HL-60 (cell line): ENCODE measurements around the gene RBM10.

Experiments
- CTCF ChIP-seq: IDR thresholded peaks from one replicate; pipeline ENCODE4 v1.5.1; 2011; ENCODE audit warnings: low read length, control low read depth, inconsistent platforms; ENCODE audit not compliant: insufficient read depth
- REST ChIP-seq: IDR thresholded peaks from 2 replicates; pipeline ENCODE4 v1.6.1; 2012; ENCODE audit warnings: low read depth; ENCODE audit not compliant: insufficient replicate concordance

GRCh38 chrX:47200385-47201150, 55.5 kb downstream of the RBM10 start:
- TF ChIP-seq CTCF (no peak), REST (no peak)
